Trophoblast cell (in vitro differentiated cells and primary cell): ENCODE data around the gene PALM2AKAP2.

ENCODE experiments used
- DNase-seq, 2 donors: peaks; one replicate each; pipeline ENCODE4 v3.0.0-alpha.2; 2016
- H2AFZ ChIP-seq: 2 replicates; pipeline ENCODE4 v1.6.1; 2013; ENCODE audit warnings: low read length, moderate library complexity, mild to moderate bottlenecking; ENCODE audit not compliant: insufficient read depth, poor library complexity
- H2AK5ac ChIP-seq: 2 replicates; pipeline ENCODE4 v1.6.1; 2013; ENCODE audit warnings: mild to moderate bottlenecking, low read length
- H2BK120ac ChIP-seq: 2 replicates; pipeline ENCODE4 v1.6.1; 2013; ENCODE audit warnings: low read length, mild to moderate bottlenecking, moderate library complexity; ENCODE audit not compliant: insufficient read depth, poor library complexity
- H2BK12ac ChIP-seq: 2 replicates; pipeline ENCODE4 v1.6.1; 2013; ENCODE audit warnings: mild to moderate bottlenecking, low read length, moderate library complexity
- H2BK5ac ChIP-seq: 2 replicates; pipeline ENCODE4 v1.6.1; 2013; ENCODE audit warnings: low read length, low read depth, moderate library complexity, mild to moderate bottlenecking; ENCODE audit not compliant: poor library complexity
- H3K14ac ChIP-seq: 2 replicates; pipeline ENCODE4 v1.6.1; 2013; ENCODE audit warnings: mild to moderate bottlenecking, low read length
- H3K18ac ChIP-seq: 2 replicates; pipeline ENCODE4 v1.6.1; 2013; ENCODE audit warnings: mild to moderate bottlenecking, low read length
- H3K23ac ChIP-seq: 2 replicates; pipeline ENCODE4 v1.6.1; 2013; ENCODE audit warnings: low read length
- H3K27ac ChIP-seq: 2 replicates; pipeline ENCODE4 v1.5.1; 2013; ENCODE audit warnings: low read depth, mild to moderate bottlenecking, inconsistent platforms, low read length, moderate library complexity
- H3K27me3 ChIP-seq: 2 replicates; pipeline ENCODE4 v1.6.1; 2013; ENCODE audit warnings: inconsistent platforms, mild to moderate bottlenecking, low read length, moderate library complexity; ENCODE audit not compliant: insufficient read depth
- H3K36me3 ChIP-seq, 2 experiments: 1 replicate in 1 of 2; 2 replicates in 1 of 2; pipeline ENCODE4 v1.6.1; 2013; ENCODE audit warnings: low read length in 2 of 2, mild to moderate bottlenecking in 2 of 2, moderate library complexity in 1 of 2; ENCODE audit not compliant: insufficient read depth in 2 of 2, control insufficient read depth in 1 of 2
- H3K4ac ChIP-seq: 2 replicates; pipeline ENCODE4 v1.6.1; 2013; ENCODE audit warnings: low read depth, mild to moderate bottlenecking, low read length, moderate library complexity
- H3K4me1 ChIP-seq, 2 experiments: 1 replicate in 1 of 2; 2 replicates in 1 of 2; pipeline ENCODE4 v1.6.1; 2013; ENCODE audit warnings: low read length in 2 of 2, mild to moderate bottlenecking in 2 of 2, moderate library complexity in 1 of 2; ENCODE audit not compliant: insufficient read depth in 2 of 2, control insufficient read depth in 1 of 2
- H3K4me2 ChIP-seq: 2 replicates; pipeline ENCODE4 v1.6.1; 2013; ENCODE audit warnings: inconsistent platforms, mild to moderate bottlenecking, low read length, moderate library complexity
- H3K4me3 ChIP-seq: 2 replicates; pipeline ENCODE4 v1.5.1; 2013; ENCODE audit warnings: mild to moderate bottlenecking, low read depth, low read length, inconsistent platforms
- H3K79me1 ChIP-seq: one replicate; pipeline ENCODE4 v1.6.1; 2013; ENCODE audit warnings: low read length
- H3K79me2 ChIP-seq: 2 replicates; pipeline ENCODE4 v1.6.1; 2013; ENCODE audit warnings: low read length, mild to moderate bottlenecking; ENCODE audit not compliant: control insufficient read depth, insufficient read depth, poor library complexity
- H3K9ac ChIP-seq: 2 replicates; pipeline ENCODE4 v1.6.1; 2013; ENCODE audit warnings: mild to moderate bottlenecking, low read length
- H3K9me3 ChIP-seq: 2 replicates; pipeline ENCODE4 v1.6.1; 2013; ENCODE audit warnings: low read depth, mild to moderate bottlenecking, control low read depth, inconsistent platforms, low read length; ENCODE audit not compliant: insufficient read depth
- H4K12ac ChIP-seq: 2 replicates; pipeline ENCODE4 v1.6.1; 2013; ENCODE audit warnings: low read depth, mild to moderate bottlenecking, low read length, moderate library complexity
- H4K8ac ChIP-seq: 2 replicates; pipeline ENCODE4 v1.6.1; 2013; ENCODE audit warnings: low read depth, mild to moderate bottlenecking, low read length, moderate library complexity
- H4K91ac ChIP-seq: one replicate; pipeline ENCODE4 v1.6.1; 2013; ENCODE audit warnings: low read depth, mild to moderate bottlenecking, low read length, moderate library complexity
- WGBS: extraction: QIAGEN DNeasy Blood & Tissue Kit; methylation state at CpG from one replicate; pipeline ENCODE4 v1.1.7; 2013; ENCODE audit warnings: missing lambda C conversion rate; ENCODE audit not compliant: insufficient read length, insufficient coverage; ENCODE audit errors: extremely low coverage; 5-methylcytosine and 5-hydroxymethylcytosine counted together

Gene PALM2AKAP2

GRCh38 chr9:109755040-109755439 is 25.0 kb upstream of the PALM2AKAP2 start:
- no peak overlapping the region for H4K91ac ChIP-seq
- H4K8ac ChIP-seq, result no peak overlapping the region
- no peak overlapping the region for H3K4me3 ChIP-seq
- H3K14ac ChIP-seq, result no peak overlapping the region
- no peak overlapping the region for H4K12ac ChIP-seq
- H2BK12ac ChIP-seq, result no peak overlapping the region
- no peak overlapping the region for H2AFZ ChIP-seq
- no peaks in the 10 kb centered on the region for H3K9me3 ChIP-seq
- no peak overlapping the region for H2AK5ac ChIP-seq
- no peak overlapping the region for H3K4ac ChIP-seq
- no peak overlapping the region for H3K18ac ChIP-seq
- no peak overlapping the region for H3K27ac ChIP-seq
- DNase-seq, result peak; percentile 77 to 86
- H3K4me1 ChIP-seq, result peaks cover 9 to 16% of the 10 kb centered on the region in 2 experiments
- H2BK120ac ChIP-seq, result no peak overlapping the region
- no peak overlapping the region for H3K23ac ChIP-seq
- H3K36me3 ChIP-seq, result no peaks in the 10 kb centered on the region
- peaks cover 4% of the 10 kb centered on the region for H3K79me1 ChIP-seq
- H2BK5ac ChIP-seq, result no peak overlapping the region
- no peak overlapping the region for H3K4me2 ChIP-seq
- H3K27me3 ChIP-seq, result no peaks in the 10 kb centered on the region
- WGBS, result no CpG with 5 or more reads among the region's 2 CpGs
- no peaks in the 10 kb centered on the region for H3K79me2 ChIP-seq
- no peak overlapping the region for H3K9ac ChIP-seq

- WGBS, result no CpG with 5 or more reads among the region's 3 CpGs
- Histone ChIP-seq H2AFZ (no peak overlapping the region), H2AK5ac (no peak overlapping the region), H3K36me3 (no peaks in the 10 kb centered on the region), H3K23ac (no peak overlapping the region), H3K79me1 (peaks cover under 1% of the 10 kb centered on the region), H3K4ac (no peak overlapping the region), H3K18ac (no peak overlapping the region), H3K79me2 (no peaks in the 10 kb centered on the region), H3K14ac (no peak overlapping the region), H4K12ac (no peak overlapping the region), H2BK12ac (no peak overlapping the region), H3K9me3 (no peaks in the 10 kb centered on the region), H3K4me3 (no peak overlapping the region), H3K9ac (no peak overlapping the region), H4K91ac (no peak overlapping the region), H3K27ac (no peak overlapping the region), H4K8ac (no peak overlapping the region), H3K27me3 (no peaks in the 10 kb centered on the region), H3K4me1 (peaks cover 3 to 8% of the 10 kb centered on the region in 2 experiments), H2BK5ac (no peak overlapping the region), H2BK120ac (no peak overlapping the region), H3K4me2 (no peak overlapping the region)
- no peak for DNase-seq
Observed at GRCh38 chr9:109759589-109759988, 20.4 kb upstream of the PALM2AKAP2 start.

GRCh38 chr9:109765278-109765677 is 14.7 kb upstream of the PALM2AKAP2 start:
- no peak overlapping the region for H3K4me3 ChIP-seq
- no peak overlapping the region for H3K23ac ChIP-seq
- no CpG with 5 or more reads among the region's 2 CpGs for WGBS
- H3K27me3 ChIP-seq, result no peaks in the 10 kb centered on the region
- no peak overlapping the region for H3K27ac ChIP-seq
- H4K91ac ChIP-seq, result no peak overlapping the region
- H3K9ac ChIP-seq, result no peak overlapping the region
- H2AFZ ChIP-seq, result no peak overlapping the region
- H3K79me1 ChIP-seq, result no peaks in the 10 kb centered on the region
- no peak overlapping the region for H3K4me2 ChIP-seq
- no peak overlapping the region for H2BK120ac ChIP-seq
- no peak overlapping the region for H4K12ac ChIP-seq
- H3K14ac ChIP-seq, result no peak overlapping the region
- H3K18ac ChIP-seq, result no peak overlapping the region
- H4K8ac ChIP-seq, result no peak overlapping the region
- no peak for DNase-seq
- H3K9me3 ChIP-seq, result no peaks in the 10 kb centered on the region
- no peak overlapping the region for H2AK5ac ChIP-seq
- H3K4me1 ChIP-seq, result peaks cover 0 to 3% of the 10 kb centered on the region in 2 experiments
- no peak overlapping the region for H3K4ac ChIP-seq
- H2BK5ac ChIP-seq, result no peak overlapping the region
- no peaks in the 10 kb centered on the region for H3K36me3 ChIP-seq
- H3K79me2 ChIP-seq, result no peaks in the 10 kb centered on the region
- no peak overlapping the region for H2BK12ac ChIP-seq

- H3K23ac ChIP-seq, result no peak overlapping the region
- no CpG with 5 or more reads among the region's 3 CpGs for WGBS
- H2BK5ac ChIP-seq, result no peak overlapping the region
- no peak overlapping the region for H2AK5ac ChIP-seq
- no peaks in the 10 kb centered on the region for H3K79me2 ChIP-seq
- no peak overlapping the region for H2BK12ac ChIP-seq
- H4K12ac ChIP-seq, result no peak overlapping the region
- no peak overlapping the region for H3K4ac ChIP-seq
- H2AFZ ChIP-seq, result no peak overlapping the region
- no peak for DNase-seq
- no peak overlapping the region for H4K91ac ChIP-seq
- no peak overlapping the region for H3K14ac ChIP-seq
- H3K4me2 ChIP-seq, result no peak overlapping the region
- H2BK120ac ChIP-seq, result no peak overlapping the region
- no peaks in the 10 kb centered on the region for H3K36me3 ChIP-seq
- no peak overlapping the region for H3K9ac ChIP-seq
- peaks cover 0 to 6% of the 10 kb centered on the region in 2 experiments for H3K4me1 ChIP-seq
- peaks cover 2% of the 10 kb centered on the region for H3K79me1 ChIP-seq
- no peaks in the 10 kb centered on the region for H3K27me3 ChIP-seq
- H3K18ac ChIP-seq, result no peak overlapping the region
- H4K8ac ChIP-seq, result no peak overlapping the region
- H3K9me3 ChIP-seq, result no peaks in the 10 kb centered on the region
- no peak overlapping the region for H3K27ac ChIP-seq
- no peak overlapping the region for H3K4me3 ChIP-seq
Observed at GRCh38 chr9:109765830-109766229, 14.2 kb upstream of the PALM2AKAP2 start.
